NCI-H1417 treated with DMSO at 0.1 percent for 48 hours (cell line): Measurements from ENCODE around the gene KLHL14.

Source experiments
- DNase-seq: peaks from one replicate; lab custom pipeline; 2025; lab: John Stamatoyannopoulos, UW

KLHL14 gene

DNA sequence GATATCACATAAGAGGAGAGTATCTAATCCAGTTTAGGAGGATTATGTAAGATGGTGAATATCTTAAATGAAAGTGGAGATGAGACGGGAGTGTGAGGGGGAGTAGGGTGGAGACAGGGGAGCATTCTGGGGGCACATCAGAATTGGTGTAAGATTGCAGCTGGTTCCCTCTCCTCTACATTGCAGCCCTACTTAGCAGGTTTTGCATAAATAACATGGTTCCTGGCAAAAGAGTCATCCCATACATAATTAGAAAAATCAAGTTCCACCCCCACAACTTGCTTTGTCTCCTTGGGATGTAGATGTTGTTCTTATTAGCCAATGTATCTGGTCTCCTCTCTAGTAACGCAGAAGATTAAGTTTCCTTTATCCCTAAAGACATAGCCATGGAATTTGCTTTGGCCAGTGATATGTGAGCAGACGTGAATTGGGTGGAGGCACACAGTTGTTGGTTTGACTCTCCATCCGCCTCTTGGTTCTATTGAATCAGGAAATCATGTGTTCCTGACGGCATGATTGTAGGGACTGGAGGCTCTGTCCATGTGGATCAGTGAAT is 137.9 kb downstream of the KLHL14 start:
- DNase-seq: no peak

DNA sequence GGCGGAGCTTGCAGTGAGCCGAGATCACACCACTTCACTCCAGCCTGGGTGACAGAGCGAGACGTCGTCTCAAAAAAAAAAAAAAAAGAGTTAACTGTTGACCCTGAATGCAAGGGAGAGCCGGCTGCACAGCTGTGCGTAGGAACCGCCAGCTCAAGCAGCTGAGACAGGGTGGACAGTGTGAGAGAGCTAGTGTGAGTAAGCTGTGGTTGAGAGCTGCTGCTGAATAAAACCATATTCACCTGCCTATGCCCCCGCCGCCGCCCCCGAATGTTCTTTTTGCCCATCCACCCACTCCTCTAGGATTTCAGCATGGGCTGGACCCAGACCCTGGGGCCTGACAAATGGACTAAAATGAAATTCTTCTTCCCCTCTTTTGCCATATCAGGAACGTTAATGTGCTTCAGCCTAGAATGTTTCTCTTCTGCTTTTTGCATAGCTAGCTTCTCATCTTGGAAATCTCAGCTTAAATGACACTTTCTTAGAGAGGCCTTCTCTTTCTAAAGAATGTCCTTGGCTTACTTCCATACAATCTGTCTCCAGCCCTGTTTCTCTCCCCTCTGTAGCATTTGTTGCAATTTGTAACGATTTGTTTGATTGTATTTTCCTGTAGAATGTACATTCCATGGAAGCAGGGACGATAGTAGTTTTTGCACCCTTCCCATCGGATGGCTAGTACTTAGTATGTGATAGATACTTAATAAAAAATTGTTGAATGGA is 142.7 kb downstream of the KLHL14 start:
- no peak for DNase-seq

DNA sequence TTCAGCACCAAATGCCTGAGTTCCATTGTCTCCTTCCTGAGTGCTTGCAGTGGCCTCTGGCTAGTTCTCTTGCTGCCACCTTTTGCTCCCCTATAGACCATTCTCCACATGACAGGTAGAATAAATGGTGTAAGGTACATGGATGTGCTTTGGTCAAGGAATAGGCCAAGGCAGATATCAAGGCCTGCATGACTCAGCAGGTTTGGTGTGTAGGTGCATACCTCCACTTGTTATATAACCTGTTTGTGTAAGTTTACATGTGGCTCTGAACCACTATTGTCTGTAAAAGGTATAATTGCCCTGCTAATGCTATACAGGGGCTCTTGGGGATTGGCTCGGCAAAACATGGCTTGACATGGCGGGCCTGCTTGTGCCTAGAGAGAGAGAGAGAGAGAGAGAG is 143.5 kb downstream of the KLHL14 start:
- DNase-seq: no peak

DNA sequence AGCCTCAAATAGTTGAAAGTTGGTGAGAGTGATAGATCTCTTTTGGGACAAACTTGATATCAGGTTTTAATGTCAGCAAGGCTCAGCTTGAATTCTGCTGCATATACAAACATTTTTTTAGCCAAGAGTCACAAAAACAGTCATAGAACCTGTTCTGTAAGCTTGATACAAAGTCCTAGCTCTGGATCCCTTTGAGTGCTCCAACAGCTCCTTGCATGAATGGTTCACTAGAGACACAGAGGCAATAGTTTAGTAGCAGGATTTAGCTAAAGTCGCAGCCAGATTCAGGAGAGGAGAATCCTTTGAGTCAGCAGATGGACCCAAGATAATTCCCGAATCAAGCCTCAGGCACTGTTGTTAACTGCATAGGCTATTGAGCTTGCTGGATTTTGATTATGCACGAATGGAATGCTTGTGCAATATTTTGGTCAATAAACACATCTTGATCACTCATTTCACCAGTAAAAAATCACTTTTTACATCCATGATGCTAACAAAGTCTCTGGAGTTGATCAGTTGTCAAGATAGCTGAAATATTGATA is 148.6 kb downstream of the KLHL14 start:
- no peak for DNase-seq

DNA sequence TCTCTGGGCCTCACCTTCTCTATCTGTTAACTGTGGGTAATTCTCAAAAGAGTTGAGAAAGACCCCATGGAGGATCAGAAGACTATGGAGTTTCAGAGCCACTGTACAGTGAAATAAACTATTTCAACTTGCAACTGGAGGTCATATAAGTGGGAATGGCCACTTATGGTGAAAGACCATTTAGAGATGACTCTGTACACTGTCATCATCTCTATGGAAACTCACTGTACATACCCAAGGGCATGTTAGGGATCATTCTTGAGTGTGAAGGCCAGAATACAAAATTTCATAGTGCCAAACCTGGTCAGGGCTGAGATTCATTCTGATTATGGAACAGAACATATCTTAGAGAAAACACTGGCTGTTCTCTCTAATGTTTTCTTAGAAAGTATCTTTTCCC is 149.3 kb downstream of the KLHL14 start:
- DNase-seq: no peak
